Karpas-422 (cell line): ENCODE results near the gene SF3B5. TPM values are rescaled to one million over a fixed set of nuclear protein-coding genes. Genes with fewer than 3 reads are reported as not detected.

Experiments
- total RNA-seq: library from RNA; depleted of rRNA; stranded (reverse); fragments of >200 nt; shearing (Covaris generic); gene quantifications from 2 replicates; pipeline ENCODE4 v1.2.3, GENCODE V29; 2014; ENCODE audit warnings: low replicate concordance; rRNA removed

The SF3B5 gene
- total RNA-seq, 1 experiment from 2014 or later = 149 TPM

Other genes starting within 250 kb of the SF3B5 start
- not detected in 2 replicates for gene ZC2HC1B, start 231.1 kb downstream of the SF3B5 start, total RNA-seq
- 4.7 and 6.5 TPM in 2 replicates for gene PLAGL1, start 87.3 kb downstream of the SF3B5 start, total RNA-seq
- not detected in 2 replicates for gene STX11, start 54.9 kb upstream of the SF3B5 start, total RNA-seq
- gene UTRN, start 189.8 kb upstream of the SF3B5 start, total RNA-seq = 9.2 and 10.7 TPM in 2 replicates